HUES48 (cell line): ENCODE results near the gene PTGER1.
A peak's percentile ranks its signal among the peaks of the same experiment; 100 is the strongest.
"Not testable (repeated sequence)": the region's sequence is repeated elsewhere in the genome, so short reads cannot be mapped to it uniquely, and the experiment has no call there.

Source experiments
- H3K27ac ChIP-seq: one replicate; pipeline ENCODE4 v1.7.0; 2013; ENCODE audit warnings: low read depth, low read length, inconsistent platforms
- H3K27me3 ChIP-seq: 2 replicates; pipeline ENCODE4 v1.6.1; 2013; ENCODE audit warnings: mild to moderate bottlenecking, low read length; ENCODE audit not compliant: control insufficient read depth, insufficient read depth
- H3K36me3 ChIP-seq: 2 replicates; pipeline ENCODE4 v1.6.1; 2013; ENCODE audit warnings: low read length; ENCODE audit not compliant: control insufficient read depth, insufficient read depth
- H3K4me1 ChIP-seq: 2 replicates; pipeline ENCODE4 v1.6.1; 2013; ENCODE audit warnings: mild to moderate bottlenecking, low read length; ENCODE audit not compliant: control insufficient read depth, insufficient read depth
- H3K4me3 ChIP-seq: 2 replicates; pipeline ENCODE4 v1.5.1; 2013; ENCODE audit warnings: mild to moderate bottlenecking, low read depth, low read length
- H3K9ac ChIP-seq: 2 replicates; pipeline ENCODE4 v1.6.1; 2013; ENCODE audit warnings: mild to moderate bottlenecking, low read depth, low read length, moderate library complexity
- H3K9me3 ChIP-seq: 2 replicates; pipeline ENCODE4 v1.6.1; 2013; ENCODE audit warnings: low read length; ENCODE audit not compliant: control insufficient read depth, insufficient read depth

PTGER1 gene

DNA sequence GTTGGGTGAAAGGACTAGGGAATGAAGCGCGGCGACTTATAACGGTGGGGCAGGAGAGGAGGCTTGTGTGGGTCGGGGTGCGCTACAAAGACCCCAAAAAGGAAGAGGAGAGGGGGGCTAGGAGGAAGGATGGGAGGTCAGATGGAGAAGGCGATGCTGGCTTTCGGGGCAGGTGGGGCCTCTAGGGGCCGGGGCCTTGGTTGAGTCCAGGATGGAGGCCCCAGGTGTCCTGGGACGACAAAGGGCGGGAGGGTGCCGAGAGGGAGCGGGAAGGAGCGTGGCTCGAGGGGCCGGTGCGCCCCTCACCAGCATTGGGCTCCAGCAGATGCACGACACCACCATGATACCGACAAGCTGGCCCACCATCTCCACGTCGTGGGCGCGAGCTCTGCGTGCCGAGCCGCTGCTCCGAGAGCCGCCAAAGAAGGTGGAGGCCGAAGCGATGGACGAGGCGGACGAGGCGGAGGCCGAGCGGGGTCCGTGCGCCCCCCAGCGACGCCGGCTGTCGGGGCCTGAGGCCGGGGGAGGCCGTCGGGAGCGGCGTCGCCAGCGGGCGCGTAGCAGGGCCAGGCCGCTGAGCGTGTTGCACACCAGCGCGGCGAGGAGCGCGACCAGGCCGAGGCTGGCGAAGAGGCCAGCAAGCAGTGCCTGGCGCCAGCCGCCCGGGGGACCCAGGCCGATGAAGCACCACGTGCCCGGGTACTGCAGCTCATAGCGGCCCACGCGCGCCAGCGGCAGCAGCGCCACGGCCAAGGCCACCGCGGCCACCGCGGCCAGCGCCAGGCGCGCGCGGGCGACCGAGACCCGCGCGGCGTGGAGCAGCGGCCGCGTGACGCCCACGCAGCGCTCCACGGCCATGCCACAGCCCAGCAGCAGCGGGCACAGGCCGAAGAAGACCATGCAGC lies 1.8 kb downstream of the PTGER1 start:
- Histone ChIP-seq H3K36me3 (peaks cover 36% of the 10 kb centered on the region), H3K4me3 (peak overlapping the region; percentile 65; the same call in 1 of the 2 replicates), H3K9ac (no peak overlapping the region), H3K4me1 (peaks cover 10% of the 10 kb centered on the region; the same call in 1 of the 2 replicates), H3K27ac (no peak overlapping the region), H3K9me3 (no peaks in the 10 kb centered on the region), H3K27me3 (no peaks in the 10 kb centered on the region)

DNA sequence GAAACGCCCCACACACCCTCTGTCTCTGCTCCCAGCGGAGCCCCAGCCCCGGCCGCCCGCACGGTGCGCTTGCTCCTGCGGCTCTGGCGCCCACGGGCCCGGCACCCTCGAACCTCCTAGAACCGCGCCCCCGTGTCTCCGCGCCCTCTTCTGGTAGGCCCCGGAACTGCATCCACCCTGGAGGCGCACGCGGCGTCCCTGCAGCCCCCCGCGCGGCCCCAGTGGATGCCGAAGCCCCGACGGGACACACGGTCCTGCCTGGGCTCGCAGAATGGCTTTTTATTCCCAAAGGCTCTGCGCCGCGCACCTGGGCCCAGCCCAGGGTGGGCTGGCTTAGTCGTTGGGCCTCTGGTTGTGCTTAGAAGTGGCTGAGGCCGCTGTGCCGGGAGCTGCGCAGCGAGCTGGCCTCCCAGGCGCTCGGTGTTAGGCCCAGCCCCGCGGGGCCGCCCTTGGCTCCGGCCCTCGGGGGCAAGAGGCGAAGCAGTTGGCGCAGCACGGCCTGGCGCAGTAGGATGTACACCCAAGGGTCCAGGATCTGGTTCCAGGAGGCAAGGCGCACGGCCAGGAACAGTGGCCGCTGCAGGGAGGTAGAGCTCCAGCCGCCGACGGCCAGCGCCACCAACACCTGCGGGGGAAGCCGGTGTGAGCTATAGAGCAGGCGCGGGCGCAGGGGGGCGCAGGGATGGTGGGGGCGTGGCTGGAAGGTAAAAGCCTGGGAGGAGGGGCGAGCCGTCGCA lies 2.8 kb downstream of the PTGER1 start:
- H3K9me3 ChIP-seq, result no peaks in the 10 kb centered on the region
- H3K27me3 ChIP-seq, result no peaks in the 10 kb centered on the region
- peak overlapping the region; percentile 65 for H3K4me3 ChIP-seq
- peaks cover 34% of the 10 kb centered on the region for H3K36me3 ChIP-seq
- H3K9ac ChIP-seq, result peak overlapping the region; percentile 64
- peaks cover 10% of the 10 kb centered on the region; the same call in 1 of the 2 replicates for H3K4me1 ChIP-seq
- peak overlapping the region; percentile 42 for H3K27ac ChIP-seq

DNA sequence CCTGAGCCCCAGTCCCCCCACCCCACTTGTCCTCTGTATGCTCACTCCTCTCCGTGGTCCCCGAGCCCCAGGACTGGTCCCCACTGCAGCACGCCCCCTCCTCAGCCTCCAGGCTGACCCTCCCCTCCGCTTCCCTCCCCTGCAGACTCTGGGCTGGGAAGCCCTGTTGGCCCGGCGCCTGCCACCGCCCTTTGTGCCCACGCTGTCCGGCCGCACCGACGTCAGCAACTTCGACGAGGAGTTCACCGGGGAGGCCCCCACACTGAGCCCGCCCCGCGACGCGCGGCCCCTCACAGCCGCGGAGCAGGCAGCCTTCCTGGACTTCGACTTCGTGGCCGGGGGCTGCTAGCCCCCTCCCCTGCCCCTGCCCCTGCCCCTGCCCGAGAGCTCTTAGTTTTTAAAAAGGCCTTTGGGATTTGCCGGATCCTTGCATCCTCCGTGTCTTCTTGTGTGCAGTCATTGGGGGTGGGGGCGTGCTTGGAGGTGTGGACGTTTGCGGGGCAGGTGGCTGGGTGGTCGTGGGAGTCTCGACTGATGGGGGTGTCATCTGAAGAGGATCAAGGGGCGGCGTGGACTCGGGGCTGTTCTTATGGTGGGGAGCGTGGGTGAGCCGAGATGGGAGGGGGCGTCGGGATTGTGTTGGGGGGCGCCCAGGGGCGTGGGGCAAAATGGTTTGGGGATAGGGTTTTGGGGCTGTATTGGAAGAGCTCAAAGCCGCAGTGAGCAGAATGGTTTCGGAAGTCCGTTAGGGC lies 3.5 kb downstream of the PTGER1 start:
- H3K9me3 ChIP-seq, result no peaks in the 10 kb centered on the region
- no peak overlapping the region for H3K9ac ChIP-seq
- peaks cover 33% of the 10 kb centered on the region for H3K36me3 ChIP-seq
- peaks cover 10% of the 10 kb centered on the region; the same call in 1 of the 2 replicates for H3K4me1 ChIP-seq
- peak overlapping the region; percentile 65; the same call in 1 of the 2 replicates for H3K4me3 ChIP-seq
- H3K27ac ChIP-seq, result no peak overlapping the region
- H3K27me3 ChIP-seq, result no peaks in the 10 kb centered on the region

DNA sequence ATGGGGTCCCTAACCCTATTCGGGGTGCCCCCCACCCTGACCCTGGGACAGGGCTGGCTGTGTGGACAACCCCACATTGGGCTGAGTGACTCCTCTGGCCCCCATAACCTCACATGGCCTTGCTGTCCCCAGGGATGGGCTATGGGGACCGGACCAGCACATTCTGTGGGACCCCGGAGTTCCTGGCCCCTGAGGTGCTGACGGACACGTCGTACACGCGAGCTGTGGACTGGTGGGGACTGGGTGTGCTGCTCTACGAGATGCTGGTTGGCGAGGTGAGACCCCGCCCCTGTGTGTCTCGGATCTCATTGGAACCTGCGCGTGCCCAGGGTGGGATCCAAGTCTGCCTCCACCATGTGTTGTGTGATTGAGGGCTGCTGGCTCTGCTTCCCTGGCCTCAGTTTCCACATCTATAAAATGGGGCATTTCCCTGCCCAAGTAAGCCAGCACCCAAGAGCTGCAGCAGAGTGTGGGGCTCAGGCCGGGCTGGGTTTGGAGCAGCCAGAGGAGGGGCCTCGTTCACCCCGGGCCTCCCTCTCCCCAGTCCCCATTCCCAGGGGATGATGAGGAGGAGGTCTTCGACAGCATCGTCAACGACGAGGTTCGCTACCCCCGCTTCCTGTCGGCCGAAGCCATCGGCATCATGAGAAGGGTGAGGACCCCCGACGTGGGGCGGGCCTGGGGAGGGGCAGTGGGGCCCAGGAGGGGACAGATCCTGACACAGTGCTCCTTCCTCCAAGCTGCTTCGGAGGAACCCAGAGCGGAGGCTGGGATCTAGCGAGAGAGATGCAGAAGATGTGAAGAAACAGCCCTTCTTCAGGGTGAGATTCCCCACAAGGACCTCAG lies 4.9 kb downstream of the PTGER1 start:
- Histone ChIP-seq H3K4me1 (peaks cover 3% of the 10 kb centered on the region; the same call in 1 of the 2 replicates), H3K36me3 (peaks cover 38% of the 10 kb centered on the region), H3K27me3 (no peaks in the 10 kb centered on the region), H3K9me3 (no peaks in the 10 kb centered on the region), H3K9ac (no peak overlapping the region), H3K4me3 (no peak overlapping the region), H3K27ac (no peak overlapping the region)

DNA sequence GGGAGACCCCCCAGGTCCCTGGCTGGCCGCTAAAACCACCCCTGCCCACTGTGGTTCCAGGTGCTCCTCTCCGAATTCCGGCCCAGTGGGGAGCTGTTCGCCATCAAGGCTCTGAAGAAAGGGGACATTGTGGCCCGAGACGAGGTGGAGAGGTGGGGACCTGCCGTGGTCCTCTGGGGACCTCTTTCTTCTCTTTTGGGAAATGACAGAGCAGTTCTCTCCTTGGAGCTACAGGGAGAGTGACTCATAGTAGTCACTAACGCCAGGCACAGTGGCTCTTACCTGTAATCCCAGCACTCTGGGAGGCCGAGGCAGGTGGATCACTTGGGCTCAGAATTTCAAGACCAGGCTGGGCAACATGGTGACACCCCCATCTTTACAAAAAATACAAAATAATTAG lies 7.3 kb downstream of the PTGER1 start:
- Histone ChIP-seq H3K27ac (no peak overlapping the region), H3K9me3 (no peaks in the 10 kb centered on the region), H3K9ac (no peak overlapping the region), H3K27me3 (no peaks in the 10 kb centered on the region), H3K4me3 (no peak overlapping the region), H3K4me1 (no peaks in the 10 kb centered on the region), H3K36me3 (peaks cover 59% of the 10 kb centered on the region)

DNA sequence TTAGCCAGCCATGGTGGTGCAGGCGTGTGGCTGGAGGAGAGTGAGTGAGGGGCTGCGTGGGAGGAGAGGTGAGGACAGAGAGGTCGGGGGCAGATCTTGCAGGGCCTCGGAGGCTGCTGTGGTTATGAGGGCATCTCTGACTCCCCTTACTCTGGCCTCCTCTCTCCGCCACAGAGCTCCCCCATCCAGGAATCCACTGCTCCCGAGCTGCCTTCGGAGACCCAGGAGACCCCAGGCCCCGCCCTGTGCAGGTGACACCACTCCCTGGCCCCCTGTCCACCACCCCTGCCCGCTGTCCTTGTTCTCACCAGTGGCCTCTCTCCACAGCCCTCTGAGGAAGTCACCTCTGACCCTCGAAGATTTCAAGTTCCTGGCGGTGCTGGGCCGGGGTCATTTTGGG lies 7.8 kb downstream of the PTGER1 start:
- Histone ChIP-seq H3K27me3 (no peaks in the 10 kb centered on the region), H3K4me3 (no peak overlapping the region), H3K4me1 (no peaks in the 10 kb centered on the region), H3K27ac (no peak overlapping the region), H3K9ac (no peak overlapping the region), H3K9me3 (no peaks in the 10 kb centered on the region), H3K36me3 (peaks cover 62% of the 10 kb centered on the region)

DNA sequence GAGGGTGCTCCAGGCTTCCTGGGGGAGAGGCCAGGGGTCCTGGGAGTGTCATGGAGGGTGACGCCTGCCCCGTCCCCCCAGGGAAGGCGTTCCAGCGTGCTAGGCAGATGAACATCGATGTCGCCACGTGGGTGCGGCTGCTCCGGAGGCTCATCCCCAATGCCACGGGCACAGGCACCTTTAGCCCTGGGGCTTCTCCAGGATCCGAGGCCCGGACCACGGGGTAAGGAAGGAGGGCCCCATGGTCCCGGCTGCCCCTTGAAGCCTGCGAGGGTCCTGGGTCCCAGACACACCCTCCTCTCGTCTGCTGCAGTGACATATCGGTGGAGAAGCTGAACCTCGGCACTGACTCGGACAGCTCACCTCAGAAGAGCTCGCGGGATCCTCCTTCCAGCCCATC lies 11.4 kb downstream of the PTGER1 start:
- H3K27me3 ChIP-seq, result no peaks in the 10 kb centered on the region
- no peak overlapping the region for H3K4me3 ChIP-seq
- H3K36me3 ChIP-seq, result peaks cover 56% of the 10 kb centered on the region
- no peaks in the 10 kb centered on the region for H3K4me1 ChIP-seq
- H3K9me3 ChIP-seq, result no peaks in the 10 kb centered on the region
- H3K27ac ChIP-seq, result no peak overlapping the region
- no peak overlapping the region for H3K9ac ChIP-seq

DNA sequence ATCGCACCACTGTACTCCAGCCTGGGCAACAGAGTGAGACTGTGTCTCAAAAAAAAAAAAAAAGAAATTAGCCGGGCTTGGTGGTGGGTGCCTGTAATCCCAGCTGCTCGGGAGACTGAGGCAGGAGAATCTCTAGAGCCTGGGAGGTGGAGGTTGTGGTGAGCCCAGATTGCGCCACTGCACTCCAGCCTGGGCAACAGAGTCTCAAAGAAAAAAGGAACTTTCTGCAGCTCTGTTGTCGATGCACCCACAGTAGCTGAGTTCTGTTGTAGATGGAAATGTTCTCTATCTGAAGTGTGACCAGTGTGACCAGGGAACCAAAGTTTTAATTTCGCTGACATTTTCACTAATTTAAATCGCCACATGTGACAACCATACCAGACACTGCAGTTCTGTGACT lies 12.8 kb downstream of the PTGER1 start:
- not testable (repeated sequence) for H3K4me1 ChIP-seq, H3K9me3 ChIP-seq, H3K9ac ChIP-seq, H3K4me3 ChIP-seq, H3K27me3 ChIP-seq, H3K27ac ChIP-seq
- H3K36me3 ChIP-seq, result peaks cover 55% of the 10 kb centered on the region

DNA sequence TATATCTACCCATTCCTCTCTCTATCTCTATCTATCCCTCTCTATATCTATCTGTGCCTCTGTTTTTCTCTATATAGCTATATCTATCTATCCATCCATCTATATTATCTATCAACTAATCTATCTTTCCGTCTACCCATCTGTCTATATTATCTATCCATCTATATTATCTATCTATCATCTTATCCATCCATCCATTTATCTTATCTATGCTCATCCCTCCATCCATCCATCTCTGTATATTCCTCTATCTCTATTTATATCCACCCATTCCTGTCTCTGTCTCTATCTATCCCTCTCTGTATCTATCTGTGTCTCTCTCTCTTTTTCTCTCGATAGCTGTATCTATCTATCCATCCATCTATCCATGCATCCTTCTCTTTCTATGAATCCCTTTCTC lies 14.2 kb downstream of the PTGER1 start:
- no peak overlapping the region for H3K27ac ChIP-seq
- no peaks in the 10 kb centered on the region for H3K9me3 ChIP-seq
- no peak overlapping the region for H3K4me3 ChIP-seq
- peaks cover 57% of the 10 kb centered on the region for H3K36me3 ChIP-seq
- H3K4me1 ChIP-seq, result no peaks in the 10 kb centered on the region
- no peak overlapping the region for H3K9ac ChIP-seq
- H3K27me3 ChIP-seq, result no peaks in the 10 kb centered on the region

DNA sequence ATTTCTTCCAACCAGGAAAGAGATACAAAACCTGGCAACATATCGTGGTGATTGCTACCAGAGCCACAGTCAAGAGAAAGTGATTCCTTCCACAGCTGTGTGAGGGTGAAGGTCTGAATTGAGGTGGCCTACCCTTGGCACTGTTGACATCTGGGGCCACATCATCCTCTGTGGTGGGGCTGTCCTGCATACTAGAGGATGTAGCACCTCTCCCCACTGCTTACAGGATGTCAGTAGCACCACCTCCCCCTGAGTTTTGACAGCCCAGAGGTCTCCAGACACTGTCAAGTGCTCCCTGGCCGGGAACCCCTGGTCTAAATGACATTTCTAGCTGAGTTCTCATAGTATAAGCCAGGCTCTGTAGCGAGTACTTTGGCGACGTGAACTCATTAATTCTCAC lies 15.5 kb downstream of the PTGER1 start:
- peaks cover 51% of the 10 kb centered on the region for H3K36me3 ChIP-seq

More for the DNA sequence above, 15.5 kb downstream of the PTGER1 start:
- H3K27ac ChIP-seq, result no peak overlapping the region
- H3K27me3 ChIP-seq, result no peaks in the 10 kb centered on the region
- no peak overlapping the region for H3K9ac ChIP-seq
- H3K9me3 ChIP-seq, result no peaks in the 10 kb centered on the region
- H3K4me1 ChIP-seq, result no peaks in the 10 kb centered on the region
- H3K4me3 ChIP-seq, result no peak overlapping the region
